CD4-positive, alpha-beta T cell treated with Interleukin-17A for 4 hours (primary cell): ENCODE measurements around the gene ZNF160.
"Not testable (repeated sequence)": the region's sequence is repeated elsewhere in the genome, so short reads cannot be mapped to it uniquely, and the experiment has no call there.

Source experiments
- DNase-seq: peaks from one replicate; pipeline ENCODE4 v3.0.0-alpha.2; 2020; ENCODE audit warnings: mixed read lengths

ZNF160 gene

GRCh38 chr19:53091413-53092254, 11.6 kb downstream of the ZNF160 start:
- DNase-seq: no peak

GRCh38 chr19:53088091-53088490, 15.1 kb downstream of the ZNF160 start:
- DNase-seq: no peak

GRCh38 chr19:53086949-53087348, 16.3 kb downstream of the ZNF160 start:
- DNase-seq: no peak

- no peak for DNase-seq
These were observed 17.7 kb downstream of the ZNF160 start for GRCh38 chr19:53085496-53085895.

- DNase-seq: no peak
These were observed 20.3 kb downstream of the ZNF160 start for GRCh38 chr19:53082929-53083328.

GRCh38 chr19:53079313-53079924, 23.8 kb downstream of the ZNF160 start:
- DNase-seq: no peak

DNA sequence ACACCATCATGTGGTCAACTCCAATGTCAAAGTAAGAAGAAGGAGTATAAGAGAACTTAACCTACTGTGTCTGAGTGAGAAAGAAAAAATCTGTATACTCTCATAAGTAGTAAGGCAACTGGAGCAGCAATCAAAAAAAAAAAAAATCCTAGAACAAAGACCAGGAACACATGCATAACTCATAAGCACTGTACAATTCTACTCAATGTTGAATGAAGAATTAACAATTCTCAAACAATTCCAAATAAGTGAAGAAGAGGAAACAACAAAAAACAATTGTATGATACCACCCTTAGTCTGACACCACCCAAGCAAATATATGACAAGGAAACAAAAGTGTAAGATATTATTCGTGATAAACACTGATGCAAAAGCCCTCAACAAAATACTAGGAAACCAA, 24.6 kb downstream of the ZNF160 start:
- DNase-seq: no peak

DNA sequence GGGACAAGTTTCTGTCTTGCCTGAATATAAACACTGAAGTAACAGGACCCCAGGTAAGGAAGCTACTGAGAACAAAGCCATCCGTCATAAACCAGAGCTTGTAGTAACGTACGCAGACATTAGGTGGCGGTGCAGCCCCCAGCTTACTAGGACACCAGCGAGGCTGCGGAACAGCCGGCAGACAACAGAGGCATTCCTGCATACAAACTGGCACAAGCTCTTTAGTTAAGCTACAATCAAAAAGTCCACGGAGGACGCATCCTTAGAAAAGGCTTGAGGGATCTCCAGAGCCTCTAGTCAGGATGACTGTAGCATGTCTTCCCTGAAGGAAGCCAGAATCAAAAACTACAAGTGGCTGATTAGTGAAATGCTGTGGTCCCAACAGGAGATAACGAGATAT, 26.2 kb downstream of the ZNF160 start:
- no peak for DNase-seq

GRCh38 chr19:53068834-53069233, 34.4 kb downstream of the ZNF160 start:
- DNase-seq: no peak

GRCh38 chr19:53068199-53068598, 35.0 kb downstream of the ZNF160 start:
- no peak for DNase-seq

DNA sequence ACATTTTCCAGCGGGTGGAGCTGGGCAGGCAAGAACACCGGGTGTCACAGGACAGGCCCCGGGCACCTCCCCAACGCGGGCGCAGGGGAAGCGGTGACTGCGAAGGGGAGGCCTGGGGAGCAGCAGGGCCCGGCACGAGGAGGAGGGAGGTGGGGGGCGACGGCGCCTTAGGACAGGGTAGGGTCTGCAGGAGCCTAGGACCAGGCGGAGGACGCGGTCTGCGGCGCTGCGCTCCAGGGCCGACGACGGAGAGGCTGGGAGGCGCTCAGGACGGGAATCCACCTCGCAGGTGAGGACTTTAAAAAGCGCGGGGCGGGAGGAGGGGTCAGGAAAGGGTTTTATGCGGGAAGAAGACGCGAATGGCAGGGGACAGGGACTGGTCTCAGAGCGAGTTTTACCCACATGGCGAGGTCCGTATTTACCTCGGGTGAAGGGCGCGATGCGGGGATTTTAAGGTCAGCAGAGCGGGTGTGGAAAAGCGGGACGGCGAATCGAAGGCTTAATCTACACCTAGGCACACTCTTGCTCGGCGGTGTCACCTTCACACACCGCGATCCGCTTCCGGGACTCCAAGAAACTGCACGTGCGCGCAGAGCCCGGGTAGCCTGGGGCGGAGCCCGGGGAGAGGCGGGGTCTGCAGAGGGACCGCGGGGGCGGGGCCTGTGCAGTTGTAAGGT, 45.2 kb downstream of the ZNF160 start:
- DNase-seq: no peak

GRCh38 chr19:53055117-53055516, 48.1 kb downstream of the ZNF160 start:
- DNase-seq: no peak

DNA sequence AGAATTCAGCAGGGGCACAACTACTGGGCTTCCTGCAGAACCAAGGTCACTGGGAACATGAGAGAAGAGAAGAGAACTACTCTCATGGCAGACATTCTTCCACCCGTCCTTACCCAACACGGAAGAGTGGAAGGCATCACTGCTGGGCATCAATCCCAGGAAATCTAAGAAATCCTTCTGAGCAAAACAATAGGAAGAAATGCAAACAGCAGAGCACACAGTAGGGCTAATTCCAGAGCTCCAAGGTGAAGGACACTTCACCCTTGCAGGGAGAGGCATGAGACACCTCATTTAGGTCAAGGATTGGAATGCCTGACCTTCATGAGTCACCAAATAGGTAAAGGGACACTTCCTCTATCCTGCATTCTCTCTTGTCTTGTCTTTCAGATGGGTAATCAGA, 55.8 kb downstream of the ZNF160 start:
- no peak for DNase-seq

DNA sequence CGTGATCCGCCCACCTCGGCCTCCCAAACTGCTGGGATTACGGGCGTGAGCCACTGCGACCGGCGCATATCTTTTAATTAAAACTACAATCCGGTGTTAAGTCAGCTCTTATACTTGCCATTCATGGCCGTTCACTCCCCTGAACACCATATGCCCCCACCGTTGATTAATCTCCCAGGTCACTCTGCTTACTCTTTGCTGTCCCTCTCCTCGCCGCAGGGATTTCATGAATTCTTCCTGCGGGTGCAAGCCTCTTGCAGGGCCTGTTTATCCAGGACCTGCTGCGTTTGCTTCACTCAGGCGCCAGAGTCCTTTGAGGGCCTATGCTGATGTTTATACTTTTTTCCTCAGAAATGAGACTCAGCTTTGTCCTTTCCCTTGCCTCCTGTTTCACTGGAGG, 57.7 kb downstream of the ZNF160 start:
- no peak for DNase-seq

DNA sequence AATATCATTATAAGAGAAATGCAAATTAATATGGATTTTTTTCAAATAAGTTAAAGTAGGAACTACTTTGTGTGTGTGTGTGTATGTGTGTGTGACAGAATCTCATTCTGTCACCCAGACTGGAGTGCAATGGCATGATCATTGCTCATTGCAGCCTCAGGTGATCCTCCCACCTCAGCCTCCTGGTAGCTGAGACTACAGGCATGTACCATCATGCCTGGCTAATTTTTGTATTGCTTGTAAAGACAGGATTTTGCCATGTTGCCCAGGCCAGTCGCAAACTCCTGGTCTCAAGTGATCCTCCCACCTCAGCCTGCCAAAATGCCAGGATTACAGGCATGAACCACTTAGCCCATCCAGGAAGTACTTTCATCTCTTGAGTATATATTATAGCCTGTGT, 61.9 kb downstream of the ZNF160 start:
- no peak for DNase-seq

GRCh38 chr19:53037101-53038097, 65.8 kb downstream of the ZNF160 start:
- DNase-seq: no peak

GRCh38 chr19:53034948-53035675, 68.1 kb downstream of the ZNF160 start:
- DNase-seq: no peak

- no peak for DNase-seq
These were observed 69.2 kb downstream of the ZNF160 start for GRCh38 chr19:53034054-53034453.

DNA sequence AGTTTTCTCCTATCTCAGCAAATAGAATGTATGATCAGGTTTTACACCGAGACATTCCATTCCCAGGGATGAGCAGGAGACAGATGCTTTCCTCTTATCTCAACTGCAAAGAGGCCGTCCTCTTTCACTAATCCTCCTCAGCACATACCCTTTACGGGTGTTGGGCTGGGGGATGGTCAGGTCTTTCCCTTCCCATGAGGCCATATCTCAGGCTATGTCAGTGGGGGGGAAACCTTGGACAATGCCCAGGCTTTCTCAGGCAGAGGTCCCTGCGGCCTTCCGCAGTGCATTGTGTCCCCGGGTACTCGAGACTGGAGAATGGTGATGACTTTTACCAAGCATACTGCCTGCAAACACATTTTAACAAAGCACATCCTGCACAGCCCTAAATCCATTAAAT, 74.9 kb downstream of the ZNF160 start:
- not testable (repeated sequence) for DNase-seq

GRCh38 chr19:53019684-53020083, 83.5 kb downstream of the ZNF160 start:
- peak; percentile 5 for DNase-seq
